Stimulated activated naive CD4-positive, alpha-beta T cell treated with Interleukin-2 at 50 U/mL for 16 hours (primary cell): ENCODE results near the gene FRK.
A peak's percentile ranks its signal among the peaks of the same experiment; 100 is the strongest.
"Not testable (repeated sequence)": the region's sequence is repeated elsewhere in the genome, so short reads cannot be mapped to it uniquely, and the experiment has no call there.

ENCODE experiments used
- DNase-seq: peaks from one replicate; lab custom pipeline; 2025; lab: John Stamatoyannopoulos, UW

The FRK gene

GRCh38 chr6:116060572-116061283 is at the start of gene FRK:
FRK (minus strand) TSS chr6:116060891; CDS start chr6:116060311, 580 bp downstream.
- DNase-seq, result no peak

GRCh38 chr6:116108836-116109235 is 48.1 kb upstream of the FRK start:
- no peak for DNase-seq

- DNase-seq, result no peak
These were observed 45.5 kb upstream of the FRK start for GRCh38 chr6:116106146-116106545.

- no peak for DNase-seq
These were observed 44.6 kb upstream of the FRK start for GRCh38 chr6:116105247-116105646.

- DNase-seq, result no peak
These were observed 43.9 kb upstream of the FRK start for GRCh38 chr6:116104636-116105035.

- no peak for DNase-seq
These were observed 42.2 kb upstream of the FRK start for GRCh38 chr6:116102873-116103272.

GRCh38 chr6:116101790-116102189 is 41.1 kb upstream of the FRK start:
- DNase-seq, result no peak

GRCh38 chr6:116101302-116101718 is 40.6 kb upstream of the FRK start:
- no peak for DNase-seq

GRCh38 chr6:116100419-116101301 is 40.0 kb upstream of the FRK start, which contains the start of gene NT5DC1:
NT5DC1 (plus strand) TSS chr6:116100853; CDS start chr6:116100931, 78 bp downstream.
- peak; percentile 82 for DNase-seq

GRCh38 chr6:116099036-116099435 is 38.3 kb upstream of the FRK start:
- no peak for DNase-seq

- DNase-seq, result no peak
These were observed 36.5 kb upstream of the FRK start for GRCh38 chr6:116096979-116097816.

- not testable (repeated sequence) for DNase-seq
These were observed 35.5 kb upstream of the FRK start for GRCh38 chr6:116096048-116096759.

GRCh38 chr6:116094041-116094440 is 33.4 kb upstream of the FRK start:
- DNase-seq, result no peak

- no peak for DNase-seq
These were observed 29.6 kb upstream of the FRK start for GRCh38 chr6:116090251-116090650.

- no peak for DNase-seq
These were observed 28.3 kb upstream of the FRK start for GRCh38 chr6:116088946-116089345.

- no peak for DNase-seq
These were observed 26.8 kb upstream of the FRK start for GRCh38 chr6:116087437-116088027.

GRCh38 chr6:116084284-116084683 is 23.6 kb upstream of the FRK start:
- no peak for DNase-seq

- no peak for DNase-seq
These were observed 22.4 kb upstream of the FRK start for GRCh38 chr6:116083052-116083451.

GRCh38 chr6:116078945-116079344 is 18.3 kb upstream of the FRK start:
- DNase-seq, result no peak

GRCh38 chr6:116078522-116078921 is 17.8 kb upstream of the FRK start:
- DNase-seq, result no peak

GRCh38 chr6:116074732-116075390 is 14.2 kb upstream of the FRK start:
- DNase-seq, result no peak
